ENCODE measurements around the gene IFNL4. TPM values are rescaled to one million over a fixed set of nuclear protein-coding genes. Genes with fewer than 3 reads are reported as not detected.
"Not testable (repeated sequence)": the region's sequence is repeated elsewhere in the genome, so short reads cannot be mapped to it uniquely, and the experiment has no call there.

The IFNL4 gene
- total RNA-seq, 4 donors from 2014 or later: not detected

DNA sequence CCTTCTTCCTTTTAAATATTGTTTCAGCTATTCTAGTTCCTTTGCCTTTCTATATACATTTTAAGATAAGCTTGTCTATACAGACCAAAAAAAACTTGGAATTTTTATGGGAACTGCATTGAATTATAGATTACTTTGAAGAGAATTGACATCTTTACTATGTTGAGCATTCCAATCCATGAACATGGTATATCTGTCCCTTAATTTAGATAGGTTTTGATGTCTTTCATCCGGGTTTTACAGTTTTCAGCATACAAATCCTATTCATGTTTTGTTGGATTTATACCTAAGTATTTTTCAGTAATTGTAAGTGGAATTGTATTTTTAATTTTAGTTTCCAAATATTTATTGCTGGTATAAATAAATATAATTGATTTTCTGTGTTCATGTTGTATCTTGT is 35.4 kb upstream of the IFNL4 start:
- Histone ChIP-seq H3K27ac (no peak overlapping the region), H3K4me3 (no peak overlapping the region), H3K9me3 (peaks cover 0 to 21% (median 0%) of the 10 kb centered on the region in 3 donors), H3K4me1 (no peaks in the 10 kb centered on the region), H3K27me3 (peaks cover 0 to 16% (median 0%) of the 10 kb centered on the region in 4 donors), H3K36me3 (no peaks in the 10 kb centered on the region)
- WGBS, 2 donors: 80 to 82% methylated on average over 1 of the region's 1 CpG
- no peak for DNase-seq
- intact Hi-C loops (cut with DNase I): no loop called here
- TF ChIP-seq POLR2A (IDR thresholded peaks at IDR 0.05): no peak
- TF ChIP-seq, protein P1, sequence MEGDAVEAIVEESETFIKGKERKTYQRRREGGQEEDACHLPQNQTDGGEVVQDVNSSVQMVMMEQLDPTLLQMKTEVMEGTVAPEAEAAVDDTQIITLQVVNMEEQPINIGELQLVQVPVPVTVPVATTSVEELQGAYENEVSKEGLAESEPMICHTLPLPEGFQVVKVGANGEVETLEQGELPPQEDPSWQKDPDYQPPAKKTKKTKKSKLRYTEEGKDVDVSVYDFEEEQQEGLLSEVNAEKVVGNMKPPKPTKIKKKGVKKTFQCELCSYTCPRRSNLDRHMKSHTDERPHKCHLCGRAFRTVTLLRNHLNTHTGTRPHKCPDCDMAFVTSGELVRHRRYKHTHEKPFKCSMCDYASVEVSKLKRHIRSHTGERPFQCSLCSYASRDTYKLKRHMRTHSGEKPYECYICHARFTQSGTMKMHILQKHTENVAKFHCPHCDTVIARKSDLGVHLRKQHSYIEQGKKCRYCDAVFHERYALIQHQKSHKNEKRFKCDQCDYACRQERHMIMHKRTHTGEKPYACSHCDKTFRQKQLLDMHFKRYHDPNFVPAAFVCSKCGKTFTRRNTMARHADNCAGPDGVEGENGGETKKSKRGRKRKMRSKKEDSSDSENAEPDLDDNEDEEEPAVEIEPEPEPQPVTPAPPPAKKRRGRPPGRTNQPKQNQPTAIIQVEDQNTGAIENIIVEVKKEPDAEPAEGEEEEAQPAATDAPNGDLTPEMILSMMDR (IDR thresholded peaks at IDR 0.05): no peak

DNA sequence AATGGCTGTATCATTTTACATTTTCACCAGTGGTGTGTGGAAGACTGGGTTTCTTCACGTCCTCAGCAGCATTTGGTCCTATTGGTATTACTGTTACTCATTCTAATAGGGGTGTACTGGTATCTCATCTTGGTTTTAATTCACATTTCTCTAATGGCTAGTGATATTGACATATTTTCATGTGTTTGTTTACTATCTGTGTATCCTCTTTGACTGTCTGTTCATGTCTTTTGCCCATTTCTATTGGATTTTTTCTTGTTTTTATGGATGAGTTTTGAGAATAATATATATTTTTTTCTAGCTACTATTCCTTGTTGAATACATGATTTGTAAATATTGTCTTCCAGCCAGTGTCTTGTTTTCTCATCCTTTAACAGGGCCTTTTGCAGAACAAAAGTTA is 33.4 kb upstream of the IFNL4 start:
- DNase-seq: no peak
- Histone ChIP-seq H3K4me1 (no peaks in the 10 kb centered on the region), H3K4me3 (no peak overlapping the region), H3K9me3 (peaks cover 0 to 21% (median 0%) of the 10 kb centered on the region in 3 donors), H3K27me3 (peaks cover 0 to 19% (median 0%) of the 10 kb centered on the region in 4 donors), H3K27ac (no peak overlapping the region), H3K36me3 (no peaks in the 10 kb centered on the region)
- WGBS, 2 donors: 38 to 57% methylated on average over 1 of the region's 1 CpG
- intact Hi-C loops (cut with DNase I): no loop called here
- TF ChIP-seq, protein P1 (IDR thresholded peaks at IDR 0.05): no peak

DNA sequence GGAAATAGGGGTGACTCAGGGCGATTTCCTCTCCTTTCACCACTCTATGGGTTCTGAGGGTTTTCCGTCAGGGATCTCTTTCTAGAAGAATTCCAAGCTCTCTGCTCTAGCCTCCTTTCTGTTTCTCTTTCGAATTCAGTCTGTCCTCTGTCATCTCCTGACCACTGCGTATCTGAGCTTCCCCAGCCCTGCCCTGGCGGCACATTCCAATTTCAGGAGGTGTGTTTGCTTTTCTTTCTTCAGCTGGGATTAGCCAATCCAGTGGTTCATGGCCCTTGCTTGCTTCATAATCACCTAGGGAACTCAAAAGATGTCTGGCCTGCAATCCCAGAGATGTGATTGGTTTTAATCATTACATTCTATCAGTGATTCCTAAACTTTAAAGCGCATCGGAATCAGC is 28.9 kb upstream of the IFNL4 start:
- H3K9me3 ChIP-seq: peaks cover 0 to 9% (median 0%) of the 10 kb centered on the region in 3 donors
- TF ChIP-seq POLR2A (IDR thresholded peaks at IDR 0.05): no peak
- TF ChIP-seq, protein P1 (IDR thresholded peaks at IDR 0.05): no peak
- intact Hi-C loops (cut with DNase I): no loop called here
- H3K27me3 ChIP-seq: peaks cover 0 to 48% (median 0%) of the 10 kb centered on the region in 4 donors
- no peak overlapping the region for H3K27ac ChIP-seq
- H3K36me3 ChIP-seq: no peaks in the 10 kb centered on the region
- no peak for DNase-seq
- 67 to 76% methylated on average over 7 of the region's 7 CpGs for WGBS, 2 donors
- no peak overlapping the region for H3K4me3 ChIP-seq
- no peaks in the 10 kb centered on the region for H3K4me1 ChIP-seq

DNA sequence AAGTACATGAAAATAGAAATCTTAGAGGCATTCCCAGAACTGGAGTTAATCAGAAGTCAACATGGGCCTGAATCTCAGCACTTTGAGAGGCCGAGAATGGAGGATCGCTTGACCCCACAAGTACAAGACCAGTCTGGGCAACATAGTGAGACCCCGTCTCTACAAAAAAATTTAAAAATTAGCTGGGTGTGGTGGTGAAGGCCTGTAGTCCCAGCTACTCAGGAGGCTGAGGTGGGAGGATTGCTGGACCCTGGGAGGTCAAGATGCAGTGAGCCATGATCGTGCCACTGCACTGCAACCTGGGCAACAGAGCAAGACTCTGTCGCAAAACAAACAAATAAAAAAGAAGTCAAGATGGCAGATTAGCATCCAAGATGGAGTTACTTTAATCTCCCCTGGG is 28.1 kb upstream of the IFNL4 start:
- no peak for DNase-seq
- H3K36me3 ChIP-seq: no peaks in the 10 kb centered on the region
- no peak overlapping the region for H3K4me3 ChIP-seq
- H3K27ac ChIP-seq: no peak overlapping the region
- WGBS, 2 donors: 66 to 74% methylated on average over 5 of the region's 5 CpGs
- H3K27me3 ChIP-seq: peaks cover 0 to 45% (median 0%) of the 10 kb centered on the region in 4 donors
- no peaks in the 10 kb centered on the region for H3K4me1 ChIP-seq
- intact Hi-C loops (cut with DNase I): no loop called here
- TF ChIP-seq, protein P1 (IDR thresholded peaks at IDR 0.05): no peak
- no peak for TF ChIP-seq POLR2A (IDR thresholded peaks at IDR 0.05)
- H3K9me3 ChIP-seq: peaks cover 0 to 1% (median 0%) of the 10 kb centered on the region in 3 donors

DNA sequence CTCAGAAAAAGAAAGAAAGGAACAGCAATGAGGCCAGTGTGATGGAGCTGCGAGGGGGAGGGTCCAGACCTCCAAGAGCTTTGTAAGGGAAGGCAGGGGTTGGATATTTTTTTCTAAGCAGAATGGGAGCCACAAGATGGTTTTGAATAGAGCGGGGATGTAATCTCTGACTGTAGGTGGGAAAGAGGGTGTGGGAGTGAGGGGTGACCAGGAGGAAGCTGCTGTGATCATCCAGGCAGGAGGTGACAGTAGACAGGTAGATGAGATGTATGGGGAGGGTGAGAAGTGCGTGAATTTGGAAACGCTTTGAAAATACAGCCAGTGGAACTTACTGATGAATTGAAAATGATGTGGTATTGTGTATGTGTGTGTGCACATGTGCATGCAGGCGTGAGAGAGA is 26.9 kb upstream of the IFNL4 start:
- Histone ChIP-seq H3K27ac (no peak overlapping the region), H3K9me3 (no peaks in the 10 kb centered on the region), H3K36me3 (no peaks in the 10 kb centered on the region), H3K27me3 (peaks cover 0 to 52% (median 0%) of the 10 kb centered on the region in 4 donors), H3K4me1 (no peaks in the 10 kb centered on the region), H3K4me3 (no peak overlapping the region)
- DNase-seq: no peak
- no peak for TF ChIP-seq POLR2A (IDR thresholded peaks at IDR 0.05)
- TF ChIP-seq, protein P1 (IDR thresholded peaks at IDR 0.05): no peak
- intact Hi-C loops (cut with DNase I): no loop called here
- 63 to 77% methylated on average over 5 of the region's 5 CpGs for WGBS, 2 donors

DNA sequence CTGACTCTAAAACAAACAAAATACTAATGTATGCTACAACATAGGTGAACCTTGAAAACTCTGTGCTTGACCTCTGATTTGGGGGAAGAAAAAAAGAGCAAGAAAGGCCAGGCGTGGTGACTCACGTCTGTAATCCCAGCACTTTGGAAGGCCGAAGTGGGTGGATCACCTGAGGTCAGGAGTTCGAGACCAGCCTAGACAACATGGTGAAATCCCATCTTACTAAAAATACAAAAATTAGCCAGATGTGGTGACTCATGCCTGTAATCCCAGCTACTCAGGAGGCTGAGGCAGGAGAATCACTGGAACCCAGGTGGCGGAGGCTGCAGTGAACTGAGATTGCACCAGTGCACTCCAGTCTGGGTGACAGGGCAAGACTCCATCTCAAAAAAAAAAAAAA is 25.2 kb upstream of the IFNL4 start:
- DNase-seq; H3K27ac ChIP-seq; H3K9me3 ChIP-seq; intact Hi-C loops (cut with DNase I); H3K4me1 ChIP-seq; H3K4me3 ChIP-seq; H3K36me3 ChIP-seq: not testable (repeated sequence)
- WGBS, 2 donors: 46 to 76% methylated on average over 5 of the region's 5 CpGs
- H3K27me3 ChIP-seq: peaks cover 0 to 67% (median 0%) of the 10 kb centered on the region in 4 donors
